Mesenchymal stem cell (in vitro differentiated cells and primary cell): ENCODE measurements around the gene HES7.
A peak's percentile ranks its signal among the peaks of the same experiment; 100 is the strongest.

ENCODE experiments used
- DNase-seq: peaks from one replicate; pipeline ENCODE4 v3.0.0-alpha.2; 2013
- H2AFZ ChIP-seq: one replicate; pipeline ENCODE4 v1.6.1; 2013; ENCODE audit warnings: low read depth, mild to moderate bottlenecking, control low read depth, inconsistent platforms, low read length, moderate library complexity
- H2AK5ac ChIP-seq: 2 replicates; pipeline ENCODE4 v1.6.1; 2013; ENCODE audit warnings: low read length, moderate library complexity, mild to moderate bottlenecking, inconsistent platforms; ENCODE audit not compliant: severe bottlenecking
- H2BK120ac ChIP-seq: one replicate; pipeline ENCODE4 v1.6.1; 2013; ENCODE audit warnings: low read depth, mild to moderate bottlenecking, inconsistent platforms, low read length, moderate library complexity
- H2BK12ac ChIP-seq, 2 experiments: one replicate each; pipeline ENCODE4 v1.6.1; 2013; ENCODE audit warnings: inconsistent platforms in 2 of 2, low read length in 2 of 2, mild to moderate bottlenecking in 2 of 2, moderate library complexity in 2 of 2, control low read depth in 1 of 2
- H2BK15ac ChIP-seq: one replicate; pipeline ENCODE4 v1.6.1; 2013; ENCODE audit warnings: mild to moderate bottlenecking, low read depth, inconsistent platforms; ENCODE audit not compliant: poor library complexity, severe bottlenecking
- H2BK5ac ChIP-seq: 2 replicates; pipeline ENCODE4 v1.6.1; 2013; ENCODE audit warnings: low read depth, mild to moderate bottlenecking, low read length, control low read depth, inconsistent platforms; ENCODE audit not compliant: poor library complexity, severe bottlenecking
- H3K14ac ChIP-seq, 2 experiments: one replicate each; pipeline ENCODE4 v1.6.1; 2013; ENCODE audit warnings: inconsistent platforms in 2 of 2, low read length in 2 of 2, control low read depth in 1 of 2, mild to moderate bottlenecking in 1 of 2, moderate library complexity in 1 of 2
- H3K18ac ChIP-seq, 2 experiments: one replicate each; pipeline ENCODE4 v1.6.1; 2013; ENCODE audit warnings: inconsistent platforms in 2 of 2, low read length in 2 of 2, control low read depth in 1 of 2, low read depth in 1 of 2, mild to moderate bottlenecking in 1 of 2
- H3K23ac ChIP-seq, 2 experiments: one replicate each; pipeline ENCODE4 v1.6.1; 2013; ENCODE audit warnings: inconsistent platforms in 2 of 2, low read length in 2 of 2, mild to moderate bottlenecking in 2 of 2, moderate library complexity in 2 of 2, control low read depth in 1 of 2
- H3K27ac ChIP-seq: 2 replicates; pipeline ENCODE4 v1.5.1; 2013; ENCODE audit warnings: mild to moderate bottlenecking, moderate library complexity, low read length, control low read depth, inconsistent platforms; ENCODE audit not compliant: poor library complexity, severe bottlenecking
- H3K27me3 ChIP-seq, 2 experiments: 2 replicates each; pipeline versions ENCODE4 v1.6.1 to v1.7.0; 2013; ENCODE audit warnings: low read length in 2 of 2, mild to moderate bottlenecking in 2 of 2, moderate library complexity in 2 of 2, control low read depth in 1 of 2, inconsistent platforms in 1 of 2; ENCODE audit not compliant: control insufficient read depth in 1 of 2, insufficient read depth in 1 of 2
- H3K36me3 ChIP-seq, 2 experiments: 2 replicates each; pipeline versions ENCODE4 v1.6.1 to v1.7.0; 2013; ENCODE audit warnings: low read length in 2 of 2, control low read depth in 1 of 2, inconsistent platforms in 1 of 2, low read depth in 1 of 2, mild to moderate bottlenecking in 1 of 2; ENCODE audit not compliant: insufficient read depth in 2 of 2, control insufficient read depth in 1 of 2
- H3K4ac ChIP-seq, 2 experiments: one replicate each; pipeline ENCODE4 v1.6.1; 2013; ENCODE audit warnings: inconsistent platforms in 2 of 2, low read length in 2 of 2, mild to moderate bottlenecking in 2 of 2, moderate library complexity in 2 of 2, control low read depth in 1 of 2, low read depth in 1 of 2
- H3K4me1 ChIP-seq: 2 replicates; pipeline ENCODE4 v1.6.1; 2013; ENCODE audit warnings: low read depth, low read length, control low read depth; ENCODE audit not compliant: control insufficient read depth, insufficient read depth
- H3K4me2 ChIP-seq: 2 replicates; pipeline ENCODE4 v1.6.1; 2013; ENCODE audit warnings: low read length, mild to moderate bottlenecking, inconsistent platforms; ENCODE audit not compliant: poor library complexity, severe bottlenecking
- H3K4me3 ChIP-seq, 2 experiments: 2 replicates each; pipeline versions ENCODE4 v1.5.1 to v1.7.0; 2013; ENCODE audit warnings: low read length in 2 of 2, mild to moderate bottlenecking in 2 of 2, control low read depth in 1 of 2, low read depth in 1 of 2; ENCODE audit not compliant: insufficient read depth in 1 of 2
- H3K79me1 ChIP-seq: replicated peaks from 2 replicates; pipeline ENCODE4 v1.6.1; 2013; ENCODE audit warnings: mild to moderate bottlenecking, control low read depth, low read length, inconsistent platforms; ENCODE audit not compliant: poor library complexity, severe bottlenecking
- H3K9ac ChIP-seq: 2 replicates; pipeline ENCODE4 v1.7.0; 2013; ENCODE audit warnings: mild to moderate bottlenecking, low read length, moderate library complexity
- H3K9me3 ChIP-seq: 2 replicates; pipeline ENCODE4 v1.7.0; 2013; ENCODE audit warnings: mild to moderate bottlenecking, low read length; ENCODE audit not compliant: control insufficient read depth
- H4K8ac ChIP-seq: one replicate; pipeline ENCODE4 v1.6.1; 2013; ENCODE audit warnings: inconsistent platforms, mild to moderate bottlenecking, low read length, moderate library complexity
- H4K91ac ChIP-seq: one replicate; pipeline ENCODE4 v1.6.1; 2013; ENCODE audit warnings: mild to moderate bottlenecking, low read length, inconsistent platforms
- WGBS: methylation state at CpG from one replicate; pipeline ENCODE4 v1.1.7; 2013; ENCODE audit warnings: mixed read lengths; 5-methylcytosine and 5-hydroxymethylcytosine counted together

HES7 gene

DNA sequence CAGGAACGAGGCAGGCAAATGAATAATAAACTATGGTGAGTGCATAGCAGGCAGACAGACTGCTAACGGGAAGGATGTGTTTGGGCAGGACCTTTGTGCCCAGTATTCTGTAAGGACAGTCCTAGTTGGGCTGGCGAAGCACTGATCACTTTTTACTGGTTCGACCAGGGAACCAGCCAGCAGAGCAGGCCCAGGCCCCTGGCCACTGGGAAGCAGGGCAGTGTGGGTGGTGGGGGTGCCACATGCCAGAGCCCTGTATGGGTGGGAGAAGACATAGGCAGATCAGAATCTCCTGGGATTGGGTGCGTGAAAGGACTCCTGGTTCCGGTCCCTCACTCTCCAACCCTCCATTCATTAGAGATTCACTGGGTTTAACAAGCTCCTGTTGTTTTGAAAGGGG lies 42.8 kb upstream of the HES7 start:
- Histone ChIP-seq H2BK5ac (no peak overlapping the region), H4K8ac (no peak overlapping the region), H2AK5ac (no peak overlapping the region), H2BK12ac (no peak overlapping the region), H3K36me3 (no peaks in the 10 kb centered on the region), H2BK120ac (peak overlapping the region; percentile 15), H2BK15ac (no peak overlapping the region), H3K4ac (no peak overlapping the region), H3K9me3 (no peaks in the 10 kb centered on the region), H3K4me2 (no peak overlapping the region), H2AFZ (no peak overlapping the region), H3K4me3 (no peak overlapping the region), H3K18ac (no peak overlapping the region), H3K14ac (no peak overlapping the region), H3K9ac (no peak overlapping the region), H4K91ac (no peak overlapping the region), H3K23ac (no peak overlapping the region), H3K4me1 (peaks cover 21% of the 10 kb centered on the region), H3K79me1 (peaks cover 2% of the 10 kb centered on the region), H3K27ac (no peak overlapping the region), H3K27me3 (no peaks in the 10 kb centered on the region)
- 95% methylated on average over 4 of the region's 6 CpGs for WGBS
- no peak for DNase-seq

- Histone ChIP-seq H4K91ac (no peak overlapping the region), H3K4me3 (no peak overlapping the region), H3K9me3 (no peaks in the 10 kb centered on the region), H3K9ac (no peak overlapping the region), H2BK15ac (no peak overlapping the region), H3K4me1 (peaks cover 31% of the 10 kb centered on the region), H3K36me3 (peaks cover 11 to 16% of the 10 kb centered on the region in 2 experiments), H2BK120ac (peak overlapping the region; percentile 39), H2AFZ (no peak overlapping the region), H3K27me3 (no peaks in the 10 kb centered on the region), H4K8ac (peak overlapping the region; percentile 29), H3K27ac (peak overlapping the region; percentile 52), H3K18ac (peak overlapping the region in 1 of 2 experiments; percentile 72), H3K4ac (no peak overlapping the region), H3K79me1 (peaks cover 7% of the 10 kb centered on the region), H3K23ac (no peak overlapping the region), H2BK5ac (no peak overlapping the region), H2BK12ac (peak overlapping the region; percentile 59), H3K4me2 (no peak overlapping the region), H2AK5ac (no peak overlapping the region), H3K14ac (no peak overlapping the region)
- 88% methylated on average over 5 of the region's 6 CpGs for WGBS
- DNase-seq = no peak
These were observed 40.9 kb upstream of the HES7 start for GRCh38 chr17:8164815-8165131.

GRCh38 chr17:8163978-8164814 lies 40.3 kb upstream of the HES7 start:
- peak overlapping the region; percentile 45 for H3K4me2 ChIP-seq
- WGBS = 34% methylated on average over 7 of the region's 13 CpGs
- peak; percentile 66 for DNase-seq

More at GRCh38 chr17:8163978-8164814, 40.3 kb upstream of the HES7 start:
- H3K36me3 ChIP-seq = peaks cover 17 to 20% of the 10 kb centered on the region in 2 experiments
- peak overlapping the region; percentile 30 for H4K91ac ChIP-seq
- H2BK15ac ChIP-seq = peak overlapping the region; percentile 21
- peak overlapping the region; percentile 52 for H3K27ac ChIP-seq
- peak overlapping the region; percentile 38 to 57 for H3K4ac ChIP-seq
- no peak overlapping the region for H3K4me3 ChIP-seq
- peaks cover 13% of the 10 kb centered on the region for H3K79me1 ChIP-seq
- H3K4me1 ChIP-seq = peaks cover 31% of the 10 kb centered on the region
- peak overlapping the region; percentile 72 to 80 for H3K18ac ChIP-seq
- peak overlapping the region; percentile 77 for H2AFZ ChIP-seq
- H2BK12ac ChIP-seq = peak overlapping the region; percentile 59 to 94
- H2AK5ac ChIP-seq = peak overlapping the region; percentile 50
- H3K9me3 ChIP-seq = no peaks in the 10 kb centered on the region
- peak overlapping the region; percentile 41 for H4K8ac ChIP-seq
- H2BK120ac ChIP-seq = peak overlapping the region; percentile 39
- H3K14ac ChIP-seq = peak overlapping the region in 1 of 2 experiments; percentile 92
- H3K9ac ChIP-seq = peak overlapping the region; percentile 87
- H2BK5ac ChIP-seq = no peak overlapping the region
- no peaks in the 10 kb centered on the region for H3K27me3 ChIP-seq
- no peak overlapping the region for H3K23ac ChIP-seq
